Astrocyte of the cerebellum (primary cell): Measurements from ENCODE around the gene SRR.

Experiments
- DNase-seq: peaks from one replicate; pipeline ENCODE4 v3.0.0-alpha.2; 2011; ENCODE audit warnings: low read depth
- H3K4me3 ChIP-seq: 2 replicates; pipeline ENCODE4 v1.5.1; 2011; ENCODE audit warnings: mild to moderate bottlenecking, low read depth, low read length, moderate library complexity
- in situ Hi-C: cut with HindIII; loops from 2 replicates; pipeline ENCODE4 v1.10.0; 2017; ENCODE audit warnings: low sequenced_read_pairs
- TF ChIP-seq, protein P1 (sequence below): IDR thresholded peaks from 2 replicates; pipeline ENCODE4 v1.5.1; 2012; ENCODE audit warnings: low read length, low read depth, moderate library complexity, mild to moderate bottlenecking; ENCODE audit errors: missing control alignments

Gene SRR

DNA sequence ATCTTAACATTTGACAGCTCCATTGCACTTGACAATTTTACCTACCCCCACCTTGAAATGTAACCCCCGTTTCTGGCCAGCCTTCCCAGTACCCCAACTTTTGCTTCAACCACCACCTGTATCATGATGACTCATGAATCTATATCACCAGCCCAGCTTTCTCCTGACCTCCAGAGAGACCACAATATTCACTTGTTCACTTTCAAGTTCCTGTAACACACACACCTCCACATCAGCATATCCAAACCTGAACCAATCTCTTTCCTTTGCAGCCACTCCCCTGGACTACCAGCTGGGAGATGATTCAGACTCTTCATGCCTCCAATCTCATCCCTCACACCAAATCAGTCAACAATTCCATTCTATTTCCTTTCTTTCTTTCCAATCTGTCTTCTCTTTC lies 8.2 kb upstream of the SRR start:
- DNase-seq: no peak
- no peak overlapping the region for H3K4me3 ChIP-seq
- TF ChIP-seq, protein P1, sequence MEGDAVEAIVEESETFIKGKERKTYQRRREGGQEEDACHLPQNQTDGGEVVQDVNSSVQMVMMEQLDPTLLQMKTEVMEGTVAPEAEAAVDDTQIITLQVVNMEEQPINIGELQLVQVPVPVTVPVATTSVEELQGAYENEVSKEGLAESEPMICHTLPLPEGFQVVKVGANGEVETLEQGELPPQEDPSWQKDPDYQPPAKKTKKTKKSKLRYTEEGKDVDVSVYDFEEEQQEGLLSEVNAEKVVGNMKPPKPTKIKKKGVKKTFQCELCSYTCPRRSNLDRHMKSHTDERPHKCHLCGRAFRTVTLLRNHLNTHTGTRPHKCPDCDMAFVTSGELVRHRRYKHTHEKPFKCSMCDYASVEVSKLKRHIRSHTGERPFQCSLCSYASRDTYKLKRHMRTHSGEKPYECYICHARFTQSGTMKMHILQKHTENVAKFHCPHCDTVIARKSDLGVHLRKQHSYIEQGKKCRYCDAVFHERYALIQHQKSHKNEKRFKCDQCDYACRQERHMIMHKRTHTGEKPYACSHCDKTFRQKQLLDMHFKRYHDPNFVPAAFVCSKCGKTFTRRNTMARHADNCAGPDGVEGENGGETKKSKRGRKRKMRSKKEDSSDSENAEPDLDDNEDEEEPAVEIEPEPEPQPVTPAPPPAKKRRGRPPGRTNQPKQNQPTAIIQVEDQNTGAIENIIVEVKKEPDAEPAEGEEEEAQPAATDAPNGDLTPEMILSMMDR: no peak
- in situ Hi-C loops: no loop called here

DNA sequence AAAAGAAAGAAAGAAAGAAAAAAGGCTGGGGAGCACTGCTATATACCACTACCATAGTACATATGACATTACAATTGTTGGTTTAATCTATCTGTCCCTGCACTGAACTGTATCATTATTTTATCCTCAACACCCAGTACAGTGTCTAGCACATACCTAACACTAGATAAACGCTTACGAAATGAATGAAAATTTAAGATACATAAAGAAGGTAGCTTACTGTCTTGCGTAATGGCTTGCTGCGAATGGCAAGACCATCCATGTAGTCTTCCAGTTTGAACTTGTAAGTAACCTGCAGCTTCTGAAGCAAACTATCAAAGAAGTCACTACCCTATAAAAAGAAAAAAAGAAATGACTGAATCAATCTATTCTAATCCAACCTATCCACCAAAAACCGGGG lies 6.7 kb upstream of the SRR start:
- in situ Hi-C loops: no loop called here
- no peak overlapping the region for H3K4me3 ChIP-seq
- TF ChIP-seq, protein P1: no peak
- DNase-seq: no peak

DNA sequence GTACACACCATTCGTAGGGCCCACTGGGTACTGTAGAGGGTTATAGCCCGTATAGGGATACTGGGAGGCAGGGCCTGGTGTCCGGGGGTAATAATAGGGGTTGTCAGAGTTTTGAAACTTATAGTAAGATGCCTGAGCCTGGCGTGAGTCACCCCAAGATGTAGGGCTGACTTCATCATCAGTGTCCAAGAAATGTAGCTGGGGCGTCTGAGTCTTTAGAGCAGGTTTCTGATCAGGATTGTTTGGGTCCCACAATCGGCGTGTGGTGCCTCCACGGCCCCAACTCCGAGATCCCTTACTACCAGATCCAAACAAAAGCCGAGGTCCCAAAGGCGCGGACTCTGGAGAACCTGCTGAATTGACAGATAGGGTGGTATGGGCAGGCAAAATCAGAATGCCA lies 4.6 kb upstream of the SRR start:
- TF ChIP-seq, protein P1: no peak
- no peak for DNase-seq
- in situ Hi-C loops: no loop called here
- no peak overlapping the region for H3K4me3 ChIP-seq

DNA sequence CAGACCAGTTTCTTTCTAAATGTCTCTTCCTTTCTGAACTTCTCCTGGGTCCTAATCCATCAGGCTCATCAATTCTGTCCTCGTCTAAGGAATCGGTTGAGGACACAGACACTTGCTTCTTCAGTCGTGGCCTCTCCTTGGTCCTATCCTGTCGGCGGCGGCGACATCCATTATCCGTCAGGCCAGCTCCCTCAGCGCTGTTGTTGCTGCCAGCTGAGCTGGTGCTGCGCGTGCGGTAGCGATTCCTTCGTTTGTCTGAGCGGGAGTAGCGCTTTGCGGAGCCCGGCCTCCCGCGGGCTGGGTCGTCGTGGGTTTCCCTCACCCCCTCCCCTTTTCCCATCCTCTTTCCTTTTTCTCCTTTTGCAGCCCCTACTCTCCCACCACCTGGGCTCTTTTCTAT lies 4.0 kb upstream of the SRR start:
- H3K4me3 ChIP-seq: no peak overlapping the region
- DNase-seq: no peak
- TF ChIP-seq, protein P1: no peak
- in situ Hi-C loops: no loop called here

DNA sequence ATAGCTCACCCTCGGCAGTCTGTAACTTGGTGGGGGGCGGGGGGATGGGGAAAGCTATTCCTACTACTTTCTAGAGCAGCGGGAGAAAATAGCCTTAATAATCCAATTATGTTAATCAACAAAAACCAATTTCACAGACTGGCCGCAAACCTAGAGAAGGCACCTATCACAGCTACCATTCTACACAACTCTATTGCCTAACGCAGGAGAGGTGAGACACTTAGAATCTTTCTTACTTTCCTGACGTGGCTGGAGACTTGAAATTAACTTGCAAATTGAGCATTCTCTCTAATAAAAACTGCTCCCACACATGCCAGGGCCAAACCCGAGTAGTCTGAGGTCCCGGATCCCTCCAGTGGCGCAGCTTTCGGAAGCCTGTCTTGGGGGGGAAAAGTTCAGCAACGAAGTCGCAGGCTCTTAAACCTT lies 959 bp upstream of the SRR start:
- in situ Hi-C loops: no loop called here
- no peak for DNase-seq
- peak overlapping the region; percentile 77 for H3K4me3 ChIP-seq
- TF ChIP-seq, protein P1: no peak

DNA sequence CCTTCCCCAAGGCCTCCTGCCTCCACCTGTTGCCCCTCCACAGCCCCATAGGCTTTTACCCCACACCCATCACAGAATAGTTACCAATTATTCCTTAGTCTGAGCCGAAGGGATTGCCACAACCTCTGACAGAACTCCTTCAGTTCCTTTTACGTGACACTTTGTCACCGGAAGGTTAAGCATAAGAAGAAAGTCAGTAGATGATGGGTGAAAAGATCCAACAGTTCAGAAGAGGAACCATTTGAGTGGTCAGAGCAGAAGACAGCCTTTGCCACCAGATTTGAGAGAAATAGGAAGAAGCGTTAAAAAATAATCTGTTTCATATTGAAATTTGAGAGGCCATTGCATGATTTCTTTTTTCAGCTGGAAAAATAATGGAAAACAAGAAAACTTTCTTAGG lies 1.2 kb downstream of the SRR start:
- in situ Hi-C loops: no loop called here
- TF ChIP-seq, protein P1: no peak
- DNase-seq: no peak
- H3K4me3 ChIP-seq: no peak overlapping the region
